Endothelial cell of umbilical vein (primary cell): ENCODE measurements around the gene THBS1. TPM values are rescaled to one million over a fixed set of nuclear protein-coding genes. Genes with fewer than 3 reads are reported as not detected.
A peak's percentile ranks its signal among the peaks of the same experiment; 100 is the strongest.

Source experiments
- BruUV-seq: library from RNA; stranded (reverse); fragments of 400-500 nt; replicated peaks from 2 replicates; lab custom pipeline; 2021; lab: Mats Ljungman, UMichigan
- CTCF ChIA-PET: fragments of 300-600, 350-600 bp; sonication (Branson Sonifier 250); formaldehyde crosslinking; loops from one replicate; lab custom pipeline; 2021; ENCODE audit warnings: antibody characterized with exemption, inconsistent platforms; lab: Charles Lee
- POLR2A ChIA-PET: fragments of 300-600, 350-600 bp; sonication (Branson Sonifier 250); formaldehyde crosslinking; loops from one replicate; lab custom pipeline; 2021; ENCODE audit warnings: antibody characterized with exemption, inconsistent platforms; lab: Charles Lee
- DNase-seq: peaks from one replicate; pipeline ENCODE4 v3.0.0-alpha.2; 2011; ENCODE audit warnings: low read depth, low spot score
- FAIRE-seq: peaks from 2 replicates; lab custom pipeline; 2011; peaks lifted over from hg19 to GRCh38; lab: Jason Lieb, UNC
- H2AFZ ChIP-seq: 2 replicates; pipeline ENCODE4 v1.6.0; 2012; ENCODE audit warnings: low read depth, low read length, control low read depth, inconsistent platforms
- H3K27ac ChIP-seq: 2 replicates; pipeline ENCODE4 v1.5.1; 2011; ENCODE audit warnings: low read depth, mild to moderate bottlenecking, control low read depth, low read length, moderate library complexity; ENCODE audit not compliant: insufficient read depth
- H3K27me3 ChIP-seq, 2 experiments: 2 replicates each; pipeline versions ENCODE4 v1.6.0 to v1.6.1; 2011; ENCODE audit warnings: low read length in 2 of 2, mixed read lengths in 1 of 2; ENCODE audit not compliant: control insufficient read depth in 2 of 2, insufficient read depth in 2 of 2
- H3K36me3 ChIP-seq, 2 experiments: 2 replicates in 1 of 2; 3 replicates in 1 of 2; pipeline ENCODE4 v1.5.1; 2011; ENCODE audit warnings: low read length in 2 of 2, mild to moderate bottlenecking in 1 of 2, moderate library complexity in 1 of 2; ENCODE audit not compliant: control insufficient read depth in 2 of 2, insufficient read depth in 2 of 2; ENCODE audit errors: extremely low read depth in 1 of 2
- H3K4me1 ChIP-seq: 3 replicates; pipeline ENCODE4 v1.5.1; 2011; ENCODE audit warnings: mild to moderate bottlenecking, low read length; ENCODE audit not compliant: control insufficient read depth, insufficient read depth; ENCODE audit errors: extremely low read depth
- H3K4me2 ChIP-seq: 2 replicates; pipeline ENCODE4 v1.6.1; 2011; ENCODE audit warnings: low read length, control low read depth, mixed read lengths; ENCODE audit not compliant: insufficient read depth
- H3K4me3 ChIP-seq, 3 experiments: fragments of 200-600 bp in 1 of 3; sonication (generic), shearing (Covaris generic) in 1 of 3; replicated peaks in 1 of 3; 2 replicates each; pipeline ENCODE4 v1.5.1; 2011 to 2016; ENCODE audit warnings: control low read depth in 3 of 3, low read length in 3 of 3, mild to moderate bottlenecking in 2 of 3, inconsistent platforms in 1 of 3, low read depth in 1 of 3, moderate library complexity in 1 of 3; ENCODE audit not compliant: insufficient read depth in 1 of 3
- H3K79me2 ChIP-seq: 2 replicates; pipeline ENCODE4 v1.6.0; 2012; ENCODE audit warnings: low read length, inconsistent platforms; ENCODE audit not compliant: control insufficient read depth, insufficient read depth
- H3K9ac ChIP-seq: replicated peaks from 2 replicates; pipeline ENCODE3; 2011; ENCODE audit warnings: low read length, control low read depth; ENCODE audit not compliant: insufficient read depth; ENCODE audit errors: extremely low read depth
- H3K9me1 ChIP-seq: replicated peaks from 3 replicates; pipeline ENCODE4 v1.6.0; 2011; ENCODE audit warnings: mild to moderate bottlenecking, low read length; ENCODE audit not compliant: control insufficient read depth, insufficient read depth; ENCODE audit errors: extremely low read depth
- H3K9me3 ChIP-seq: replicated peaks from 2 replicates; pipeline ENCODE4 v1.5.1; 2012; ENCODE audit warnings: low read length, inconsistent platforms; ENCODE audit not compliant: control insufficient read depth, insufficient read depth
- H4K20me1 ChIP-seq: replicated peaks from 2 replicates; pipeline ENCODE3; 2011; ENCODE audit warnings: mild to moderate bottlenecking, low read length; ENCODE audit not compliant: control insufficient read depth, insufficient read depth; ENCODE audit errors: extremely low read depth
- EZH2 ChIP-seq: IDR thresholded peaks from 2 replicates; pipeline ENCODE4 v1.6.1; 2012; ENCODE audit warnings: borderline replicate concordance, low read depth, mild to moderate bottlenecking, moderate library complexity, low read length, inconsistent platforms; ENCODE audit not compliant: severe bottlenecking
- FOS ChIP-seq: IDR thresholded peaks from 2 replicates; pipeline ENCODE4 v1.6.1; 2011; ENCODE audit warnings: mild to moderate bottlenecking, low read length, moderate library complexity, borderline replicate concordance; ENCODE audit not compliant: insufficient read depth
- GATA2 ChIP-seq: IDR thresholded peaks from 2 replicates; pipeline ENCODE4 v1.7.0; 2011; ENCODE audit warnings: low read depth, mild to moderate bottlenecking, moderate library complexity, mixed read lengths, low read length; ENCODE audit not compliant: insufficient read length, insufficient read depth
- JUN ChIP-seq: IDR thresholded peaks from 2 replicates; pipeline ENCODE4 v1.6.1; 2011; ENCODE audit warnings: borderline replicate concordance, low read depth; ENCODE audit not compliant: insufficient read length, insufficient read depth
- MYC ChIP-seq: IDR thresholded peaks from one replicate; pipeline ENCODE4 v1.6.1; 2011; ENCODE audit warnings: mild to moderate bottlenecking, low read depth, low read length
- POLR2A ChIP-seq: IDR thresholded peaks from 2 replicates; pipeline ENCODE4 v1.6.1; 2012; ENCODE audit warnings: low read depth, mild to moderate bottlenecking, control low read depth, low read length
- POLR2AphosphoS5 ChIP-seq: IDR thresholded peaks from 2 replicates; pipeline ENCODE4 v1.6.1; 2012; ENCODE audit warnings: low read depth, mild to moderate bottlenecking, control low read depth, low read length, moderate library complexity; ENCODE audit not compliant: insufficient read depth
- dilution Hi-C: fragments of 300-500 bp; cut with MboI; formaldehyde crosslinking; loops from one replicate; pipeline ENCODE4 v1.15.0; 2019; ENCODE audit warnings: low sequenced_read_pairs; ENCODE audit not compliant: extremely low pct_ligation_motif_present
- intact Hi-C: fragments of 100-400 bp; cut with micrococcal nuclease; formaldehyde crosslinking; loops from one replicate; pipeline ENCODE4 v1.10.0; 2022
- polyA plus RNA-seq, 4 experiments: library from polyadenylated mRNA; depleted of rRNA in 3 of 4; stranded (reverse) in 3 of 4; unstranded in 1 of 4; fragments of >200 nt; gene quantifications; 2 replicates each; pipeline versions ENCODE4 v1.2.1 to v1.2.3, GENCODE V29; 2011 to 2012; ENCODE audit warnings: missing spikeins in 1 of 4
- total RNA-seq: library from RNA; stranded (reverse); gene quantifications from 2 replicates; pipeline ENCODE4 v1.2.3, GENCODE V29; 2021
- TF ChIP-seq, protein P1 (sequence below), 2 donors: IDR thresholded peaks; 1 replicate in 1 of 2; 2 replicates in 1 of 2; pipeline ENCODE4 v1.5.1; 2011; ENCODE audit warnings: low read length in 2 of 2, mild to moderate bottlenecking in 2 of 2, moderate library complexity in 2 of 2, control low read depth in 1 of 2, inconsistent platforms in 1 of 2, low read depth in 1 of 2; ENCODE audit not compliant: insufficient read depth in 1 of 2; ENCODE audit errors: extremely low read depth in 1 of 2
- TF ChIP-seq, protein P2 (sequence below): IDR thresholded peaks from 2 replicates; pipeline ENCODE4 v1.6.1; 2011; ENCODE audit not compliant: insufficient read depth, insufficient read length

THBS1 gene
- total and polyA plus RNA-seq, 2 donors (not counting 3 experiments of a cell fraction or from before 2014, with no cell fraction given) = 6,293 to 8,883 TPM

DNA sequence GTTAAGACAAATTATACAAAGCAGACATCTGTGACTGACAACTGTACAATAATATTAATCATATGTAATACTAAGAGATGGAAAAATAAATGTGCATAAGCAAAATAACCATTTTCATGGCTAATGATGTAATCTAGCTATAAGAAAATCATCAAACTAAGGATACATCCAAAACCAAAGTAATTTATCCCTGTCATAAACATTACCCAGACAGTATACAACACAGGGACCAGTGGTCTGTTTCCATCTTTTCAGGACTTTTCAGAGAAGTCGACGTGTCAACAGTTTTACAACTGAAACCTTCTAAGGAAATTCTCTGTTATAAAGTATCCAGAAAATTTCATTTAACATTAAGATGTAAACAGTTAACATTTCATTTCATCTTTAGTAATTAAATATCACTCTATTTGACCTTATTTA lies 11.0 kb downstream of the THBS1 start:
- no peak for FAIRE-seq
- Histone ChIP-seq H3K27me3 (no peaks in the 10 kb centered on the region), H3K9me1 (no peaks in the 10 kb centered on the region), H3K27ac (no peak overlapping the region), H3K4me2 (no peak overlapping the region), H3K4me1 (peaks cover 7% of the 10 kb centered on the region), H3K36me3 (peaks cover 58 to 82% of the 10 kb centered on the region in 2 experiments), H2AFZ (no peak overlapping the region), H3K79me2 (peaks cover 11% of the 10 kb centered on the region), H3K9me3 (no peaks in the 10 kb centered on the region), H3K4me3 (peak overlapping the region in 1 of 3 experiments; percentile 1), H3K9ac (no peak overlapping the region), H4K20me1 (peaks cover under 1% of the 10 kb centered on the region)
- dilution Hi-C loops = no loop called here
- intact Hi-C loops = no loop called here
- DNase-seq = no peak
- BruUV-seq = no TSS peak
- ChIA-PET POLR2A (interaction anchor here (1.2 to 2.9 kb wide), 3 partner anchors 10 to 228 kb away, joined by 4 to 24 read pairs (median 5); partner anchors contain the start of gene THBS1), CTCF (interaction anchor here (1.5 kb wide), 1 partner anchor 165 kb away, joined by 8 read pairs; no protein-coding TSS in a partner anchor)
- TF ChIP-seq, protein P1, sequence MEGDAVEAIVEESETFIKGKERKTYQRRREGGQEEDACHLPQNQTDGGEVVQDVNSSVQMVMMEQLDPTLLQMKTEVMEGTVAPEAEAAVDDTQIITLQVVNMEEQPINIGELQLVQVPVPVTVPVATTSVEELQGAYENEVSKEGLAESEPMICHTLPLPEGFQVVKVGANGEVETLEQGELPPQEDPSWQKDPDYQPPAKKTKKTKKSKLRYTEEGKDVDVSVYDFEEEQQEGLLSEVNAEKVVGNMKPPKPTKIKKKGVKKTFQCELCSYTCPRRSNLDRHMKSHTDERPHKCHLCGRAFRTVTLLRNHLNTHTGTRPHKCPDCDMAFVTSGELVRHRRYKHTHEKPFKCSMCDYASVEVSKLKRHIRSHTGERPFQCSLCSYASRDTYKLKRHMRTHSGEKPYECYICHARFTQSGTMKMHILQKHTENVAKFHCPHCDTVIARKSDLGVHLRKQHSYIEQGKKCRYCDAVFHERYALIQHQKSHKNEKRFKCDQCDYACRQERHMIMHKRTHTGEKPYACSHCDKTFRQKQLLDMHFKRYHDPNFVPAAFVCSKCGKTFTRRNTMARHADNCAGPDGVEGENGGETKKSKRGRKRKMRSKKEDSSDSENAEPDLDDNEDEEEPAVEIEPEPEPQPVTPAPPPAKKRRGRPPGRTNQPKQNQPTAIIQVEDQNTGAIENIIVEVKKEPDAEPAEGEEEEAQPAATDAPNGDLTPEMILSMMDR (IDR thresholded peaks at IDR 0.05; ENCODE audit: extremely low read depth in 1 of 2, insufficient read depth in 1 of 2, low read depth in 1 of 2, low read length in 2 of 2) = no peak
- TF ChIP-seq EZH2 (no peak), POLR2AphosphoS5 (no peak), GATA2 (no peak), MYC (no peak), FOS (no peak), JUN (no peak), POLR2A (no peak)
- TF ChIP-seq, protein P2, sequence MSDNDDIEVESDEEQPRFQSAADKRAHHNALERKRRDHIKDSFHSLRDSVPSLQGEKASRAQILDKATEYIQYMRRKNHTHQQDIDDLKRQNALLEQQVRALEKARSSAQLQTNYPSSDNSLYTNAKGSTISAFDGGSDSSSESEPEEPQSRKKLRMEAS = no peak
